Jurkat, Clone E6-1 (cell line): ENCODE data around the gene AFDN. TPM values are rescaled to one million over a fixed set of nuclear protein-coding genes. Genes with fewer than 3 reads are reported as not detected.

Source experiments
- DNase-seq: peaks from one replicate; pipeline ENCODE4 v3.0.0-alpha.2; 2011; ENCODE audit warnings: low read depth, low spot score
- H3K4me3 ChIP-seq: 2 replicates; pipeline ENCODE4 v1.5.1; 2011; ENCODE audit warnings: mild to moderate bottlenecking, low read length, control low read depth, moderate library complexity
- polyA plus RNA-seq: library from polyadenylated mRNA; unstranded; fragments of >200 nt; gene quantifications from one replicate; pipeline ENCODE4 v1.2.1, GENCODE V29; 2012; ENCODE audit warnings: missing spikeins; ENCODE audit not compliant: insufficient read length, insufficient read depth

Gene AFDN, protein sequence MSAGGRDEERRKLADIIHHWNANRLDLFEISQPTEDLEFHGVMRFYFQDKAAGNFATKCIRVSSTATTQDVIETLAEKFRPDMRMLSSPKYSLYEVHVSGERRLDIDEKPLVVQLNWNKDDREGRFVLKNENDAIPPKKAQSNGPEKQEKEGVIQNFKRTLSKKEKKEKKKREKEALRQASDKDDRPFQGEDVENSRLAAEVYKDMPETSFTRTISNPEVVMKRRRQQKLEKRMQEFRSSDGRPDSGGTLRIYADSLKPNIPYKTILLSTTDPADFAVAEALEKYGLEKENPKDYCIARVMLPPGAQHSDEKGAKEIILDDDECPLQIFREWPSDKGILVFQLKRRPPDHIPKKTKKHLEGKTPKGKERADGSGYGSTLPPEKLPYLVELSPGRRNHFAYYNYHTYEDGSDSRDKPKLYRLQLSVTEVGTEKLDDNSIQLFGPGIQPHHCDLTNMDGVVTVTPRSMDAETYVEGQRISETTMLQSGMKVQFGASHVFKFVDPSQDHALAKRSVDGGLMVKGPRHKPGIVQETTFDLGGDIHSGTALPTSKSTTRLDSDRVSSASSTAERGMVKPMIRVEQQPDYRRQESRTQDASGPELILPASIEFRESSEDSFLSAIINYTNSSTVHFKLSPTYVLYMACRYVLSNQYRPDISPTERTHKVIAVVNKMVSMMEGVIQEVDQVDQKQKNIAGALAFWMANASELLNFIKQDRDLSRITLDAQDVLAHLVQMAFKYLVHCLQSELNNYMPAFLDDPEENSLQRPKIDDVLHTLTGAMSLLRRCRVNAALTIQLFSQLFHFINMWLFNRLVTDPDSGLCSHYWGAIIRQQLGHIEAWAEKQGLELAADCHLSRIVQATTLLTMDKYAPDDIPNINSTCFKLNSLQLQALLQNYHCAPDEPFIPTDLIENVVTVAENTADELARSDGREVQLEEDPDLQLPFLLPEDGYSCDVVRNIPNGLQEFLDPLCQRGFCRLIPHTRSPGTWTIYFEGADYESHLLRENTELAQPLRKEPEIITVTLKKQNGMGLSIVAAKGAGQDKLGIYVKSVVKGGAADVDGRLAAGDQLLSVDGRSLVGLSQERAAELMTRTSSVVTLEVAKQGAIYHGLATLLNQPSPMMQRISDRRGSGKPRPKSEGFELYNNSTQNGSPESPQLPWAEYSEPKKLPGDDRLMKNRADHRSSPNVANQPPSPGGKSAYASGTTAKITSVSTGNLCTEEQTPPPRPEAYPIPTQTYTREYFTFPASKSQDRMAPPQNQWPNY (N-terminal part only)
- polyA plus RNA-seq = 30.8 TPM

DNA sequence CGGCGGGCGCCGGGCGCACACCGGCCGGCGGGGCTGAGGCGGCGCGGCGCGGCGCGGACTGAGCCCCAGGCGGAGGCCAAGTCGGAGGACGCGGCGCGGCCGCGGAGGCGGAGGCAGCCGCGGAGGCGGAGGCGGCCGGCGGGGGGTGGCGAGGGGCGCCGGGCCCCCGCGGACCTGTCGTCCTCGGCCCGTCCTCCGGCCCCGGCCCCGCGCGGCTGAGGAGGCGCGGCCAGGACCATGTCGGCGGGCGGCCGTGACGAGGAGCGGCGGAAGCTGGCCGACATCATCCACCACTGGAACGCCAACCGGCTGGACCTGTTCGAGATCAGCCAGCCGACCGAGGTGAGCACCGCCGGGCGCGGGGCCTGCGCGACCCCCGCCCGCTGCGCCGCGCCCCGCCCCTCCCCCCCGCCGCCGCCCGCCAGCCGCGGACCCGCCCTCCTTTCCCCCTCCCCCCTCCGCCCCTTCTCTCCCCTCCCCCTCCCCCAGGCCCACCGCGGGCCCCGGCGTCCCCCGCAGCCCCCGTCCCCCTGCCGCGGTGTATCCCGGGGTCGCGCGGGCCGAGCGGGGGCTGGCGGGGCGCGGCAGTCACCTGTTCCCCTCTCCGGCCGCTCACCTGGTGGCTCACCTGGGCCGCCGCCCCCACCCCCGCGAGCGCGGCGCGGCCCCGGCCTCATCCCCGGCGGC is at the start of gene AFDN:
AFDN (plus strand) TSS at position 16 of the 687 bp plus-strand sequence; CDS start at position 238, 222 bp downstream.
- peak within 1 kb of the TSS; percentile 48 for H3K4me3 ChIP-seq
- no peak for DNase-seq

DNA sequence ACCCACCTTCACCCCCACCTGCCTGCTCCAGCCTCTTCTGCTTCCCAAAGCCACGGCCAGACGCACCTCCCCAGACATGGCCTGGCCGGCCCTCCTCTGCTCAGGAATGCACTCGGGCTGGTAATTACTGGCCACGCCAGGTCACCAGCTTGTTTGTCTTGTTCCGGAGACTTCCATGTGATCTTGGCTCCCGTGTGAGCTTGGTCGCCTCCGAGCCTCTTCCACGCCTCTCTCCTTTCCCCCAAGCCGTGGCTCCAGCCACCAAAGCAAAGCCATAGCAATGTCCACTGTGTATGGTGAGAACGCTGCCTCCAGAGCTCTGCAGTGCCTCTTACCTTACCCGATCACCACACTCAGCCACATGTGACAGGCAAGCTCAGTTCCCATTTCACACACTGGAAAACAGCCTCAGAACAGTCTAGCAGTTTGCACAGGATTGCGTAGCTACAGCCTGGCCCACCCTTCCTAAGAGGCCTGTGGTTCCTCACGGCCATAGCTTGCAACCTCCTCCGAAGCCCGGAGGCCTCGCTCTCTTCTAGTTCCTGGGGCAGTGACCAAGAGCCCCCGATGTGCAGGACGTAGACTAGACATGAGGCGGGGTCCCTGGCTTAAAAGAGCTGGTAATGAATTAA is 48.1 kb upstream of the AFDN start:
- H3K4me3 ChIP-seq = no peak overlapping the region
- no peak for DNase-seq

DNA sequence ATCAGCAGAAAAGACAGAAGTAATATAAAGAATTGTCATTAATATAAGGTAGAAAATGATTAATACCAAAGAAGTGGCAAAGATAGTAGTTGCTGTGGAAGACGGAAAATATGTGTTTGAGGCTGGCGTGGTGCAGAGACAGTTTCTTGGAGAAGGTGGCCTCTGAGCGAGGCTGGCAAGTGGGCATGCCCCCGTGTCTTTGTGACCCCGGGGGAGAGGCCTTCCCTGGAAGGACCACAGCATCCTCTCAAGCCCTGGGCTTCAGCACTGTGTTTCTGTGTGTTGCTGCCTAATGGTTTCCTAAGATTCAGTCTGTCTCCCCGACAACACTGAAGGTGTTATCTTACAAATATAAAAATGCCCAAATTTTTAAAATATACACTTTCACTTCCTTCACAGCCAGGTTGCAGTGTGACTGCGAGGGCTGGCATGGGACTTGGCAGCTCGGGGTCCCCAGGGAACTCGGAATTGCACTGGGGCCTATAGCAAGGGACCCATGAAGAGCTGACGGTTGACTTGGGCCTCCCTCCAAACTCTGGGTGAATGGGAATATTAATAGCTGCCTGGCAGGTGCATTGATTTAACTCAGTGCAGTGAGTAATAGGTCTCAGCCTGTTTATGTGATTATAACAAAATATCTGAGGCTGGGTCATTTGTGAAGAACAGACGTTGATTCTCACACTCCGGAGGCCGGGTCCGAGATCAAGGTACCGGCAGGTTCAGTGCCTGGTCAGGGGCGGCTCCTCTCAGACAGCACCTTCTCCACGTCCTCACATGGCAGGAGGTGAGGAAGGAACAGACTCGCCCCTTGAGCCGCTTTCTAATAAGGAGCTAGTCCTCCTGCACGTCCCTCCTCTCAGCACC is 47.4 kb upstream of the AFDN start:
- H3K4me3 ChIP-seq = no peak overlapping the region
- no peak for DNase-seq

DNA sequence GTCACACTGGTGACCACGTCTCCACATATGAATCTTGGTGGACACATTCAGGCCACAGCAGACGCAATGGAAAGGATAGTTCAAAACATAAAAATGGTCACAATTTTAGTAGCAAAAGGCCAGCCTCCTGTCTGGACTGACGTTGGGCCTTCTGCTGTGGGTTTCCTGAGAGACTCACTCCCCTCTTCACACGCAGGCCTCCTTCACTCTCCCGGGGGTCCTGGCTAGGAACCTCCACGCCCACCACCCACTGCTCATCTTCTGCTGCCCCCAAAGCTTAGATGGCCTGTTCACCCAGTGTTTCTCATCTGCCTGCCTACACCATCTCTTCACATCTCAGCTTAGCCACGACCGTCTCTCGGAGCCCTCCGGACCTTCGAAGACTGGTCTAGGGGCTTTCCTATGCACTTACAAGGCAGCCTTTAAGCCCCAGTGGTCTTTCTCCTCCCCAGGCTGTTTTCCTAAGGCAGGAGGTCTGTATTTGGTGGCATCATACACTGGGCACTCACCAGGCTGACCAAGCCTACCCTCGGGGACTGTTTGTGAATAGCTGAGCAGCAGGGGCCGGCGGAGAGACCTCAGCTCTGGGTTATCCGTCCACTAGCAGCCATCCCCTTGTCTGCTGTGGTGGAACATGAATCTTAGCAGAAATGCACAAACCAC is 46.6 kb upstream of the AFDN start:
- DNase-seq = no peak

GRCh38 chr6:167781066-167781767 is 45.5 kb upstream of the AFDN start:
- no peak for DNase-seq
- H3K4me3 ChIP-seq = no peak overlapping the region

More for the DNA sequence above, 46.6 kb upstream of the AFDN start:
- no peak overlapping the region for H3K4me3 ChIP-seq

GRCh38 chr6:167781868-167782267 is 44.8 kb upstream of the AFDN start:
- no peak for DNase-seq
- H3K4me3 ChIP-seq = no peak overlapping the region

GRCh38 chr6:167782698-167783517 is 43.8 kb upstream of the AFDN start:
- DNase-seq = no peak

GRCh38 chr6:167786853-167787675 is 39.6 kb upstream of the AFDN start:
- DNase-seq = no peak
- no peak overlapping the region for H3K4me3 ChIP-seq

More at GRCh38 chr6:167782698-167783517, 43.8 kb upstream of the AFDN start:
- H3K4me3 ChIP-seq = no peak overlapping the region

- DNase-seq = no peak
- H3K4me3 ChIP-seq = no peak overlapping the region
Observed at GRCh38 chr6:167787896-167788562, 38.7 kb upstream of the AFDN start.

- no peak for DNase-seq
Observed at GRCh38 chr6:167788563-167788903, 38.2 kb upstream of the AFDN start.

GRCh38 chr6:167789358-167789757 is 37.4 kb upstream of the AFDN start:
- no peak for DNase-seq
- no peak overlapping the region for H3K4me3 ChIP-seq

More at GRCh38 chr6:167788563-167788903, 38.2 kb upstream of the AFDN start:
- no peak overlapping the region for H3K4me3 ChIP-seq

DNA sequence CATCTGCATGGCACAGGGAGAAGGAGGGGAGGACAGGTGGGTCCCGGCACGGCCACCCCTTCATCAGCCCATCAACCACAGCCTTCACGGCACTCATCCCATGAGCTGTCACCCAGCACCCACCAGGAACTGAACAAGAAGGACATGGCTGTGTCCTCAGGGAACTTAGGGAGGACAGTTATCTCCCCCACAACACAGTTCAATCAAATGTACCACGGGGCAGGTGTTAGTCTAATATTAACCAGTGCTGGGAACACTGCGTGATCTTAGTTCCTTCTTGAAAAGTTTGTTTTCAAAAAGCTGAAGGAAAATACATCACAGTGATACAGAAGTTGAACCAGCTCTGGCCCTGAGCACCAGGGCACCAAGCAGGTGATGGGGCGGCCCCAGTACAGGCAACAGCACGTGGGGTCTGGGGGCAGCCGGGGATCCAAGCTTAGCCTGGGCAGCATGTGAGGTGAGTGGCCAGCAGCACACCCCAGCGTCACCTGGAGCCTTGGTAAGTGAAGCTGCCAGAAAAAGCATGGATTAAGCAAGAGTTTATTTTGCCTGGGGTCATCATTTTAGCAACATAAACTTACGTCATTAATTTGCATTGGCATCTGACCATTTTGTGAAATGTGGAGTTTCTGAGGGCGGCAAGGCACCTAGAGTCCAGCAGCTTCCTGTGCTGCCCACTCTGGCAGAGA is 35.5 kb upstream of the AFDN start:
- no peak overlapping the region for H3K4me3 ChIP-seq
- DNase-seq = no peak

DNA sequence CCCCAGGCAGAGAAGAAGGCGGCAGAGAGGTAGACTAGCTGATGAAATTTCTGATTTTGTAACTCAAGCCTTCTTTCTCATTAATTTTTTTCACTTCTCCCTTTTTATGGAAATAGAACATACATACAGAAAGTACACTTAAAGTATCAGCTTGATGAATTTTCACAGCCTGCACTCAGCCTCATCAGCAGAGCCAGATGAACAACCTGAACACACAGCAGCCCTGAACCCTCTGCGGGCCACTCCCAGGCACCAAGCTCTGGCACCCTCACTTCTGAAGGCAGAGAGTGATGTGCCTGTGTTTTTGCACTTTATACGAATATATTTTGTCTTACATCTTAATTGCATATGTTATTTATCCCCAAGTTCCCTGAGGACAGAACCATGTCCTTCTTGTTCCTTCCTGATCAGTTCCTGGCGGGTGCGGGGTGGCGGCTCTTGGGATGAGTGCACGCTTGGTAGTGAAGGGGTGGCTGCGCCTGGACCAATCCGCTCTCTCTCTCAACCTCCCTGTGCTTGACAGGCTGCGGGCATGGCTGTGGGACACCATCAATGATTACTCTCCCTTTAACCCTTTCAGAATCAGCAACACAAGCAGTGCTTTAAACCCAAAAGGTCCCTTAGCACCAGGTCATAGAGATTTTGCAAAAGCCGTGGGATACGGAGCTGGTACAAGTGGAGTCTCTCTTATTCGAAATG is 34.8 kb upstream of the AFDN start:
- H3K4me3 ChIP-seq = no peak overlapping the region
- no peak for DNase-seq
